Activated CD8-positive, alpha-beta T cell treated with anti-CD3 and anti-CD28 coated beads for 36 hours (primary cell): ENCODE results near the gene PDE5A. TPM values are rescaled to one million over a fixed set of nuclear protein-coding genes. Genes with fewer than 3 reads are reported as not detected.

Source experiments
- ATAC-seq: fragments of 200-7000 bp; cut with Tn5 transposase; one replicate; pipeline ENCODE4 v1.10.0; 2021; ENCODE audit warnings: mild to moderate bottlenecking, moderate library complexity
- CTCF ChIA-PET: fragments of 350-600 bp; sonication (Branson Sonifier 250); formaldehyde crosslinking; loops from one replicate; lab custom pipeline; 2021; ENCODE audit warnings: antibody characterized with exemption; lab: Charles Lee
- POLR2A ChIA-PET: fragments of 350-600 bp; sonication (Branson Sonifier 250); formaldehyde crosslinking; loops from one replicate; lab custom pipeline; 2021; ENCODE audit warnings: antibody characterized with exemption; lab: Charles Lee
- DNase-seq: peaks from one replicate; pipeline ENCODE4 v3.0.0-alpha.2; 2020
- H3K27ac Mint-ChIP-seq: one replicate; pipeline ENCODE4 v1.8.0; 2021; ENCODE audit warnings: mild to moderate bottlenecking, mixed read lengths
- H3K27me3 Mint-ChIP-seq: one replicate; pipeline ENCODE4 v1.8.0; 2021; ENCODE audit warnings: mixed read lengths
- H3K36me3 Mint-ChIP-seq: one replicate; pipeline ENCODE4 v1.8.0; 2021; ENCODE audit warnings: low read depth, mixed read lengths
- H3K4me1 Mint-ChIP-seq: one replicate; pipeline ENCODE4 v1.8.0; 2021; ENCODE audit warnings: low read depth, mixed read lengths
- H3K4me3 Mint-ChIP-seq: one replicate; pipeline ENCODE4 v1.8.0; 2021; ENCODE audit warnings: mild to moderate bottlenecking, moderate library complexity, mixed read lengths
- H3K9me3 Mint-ChIP-seq: one replicate; pipeline ENCODE4 v1.8.0; 2021; ENCODE audit warnings: mixed read lengths
- CTCF ChIP-seq: fragments of 200-600 bp; IDR thresholded peaks from one replicate; pipeline ENCODE4 v1.8.0; 2022; ENCODE audit warnings: antibody characterized with exemption, mild to moderate bottlenecking
- intact Hi-C: fragments of 100-400 bp; cut with micrococcal nuclease; formaldehyde crosslinking; loops from one replicate; pipeline ENCODE4 v1.10.0; 2022
- total RNA-seq, 2 experiments: library from RNA; stranded (reverse); gene quantifications; one replicate each; pipeline ENCODE4 v1.2.3, GENCODE V29; 2021

PDE5A gene
- total RNA-seq, 2 experiments from 2014 or later, result 0.22 to 0.32 TPM

- intact Hi-C loops, result no loop called here
- CTCF ChIA-PET, result no interaction called here
Measured at GRCh38 chr4:119671205-119671604, 42.6 kb upstream of the PDE5A start.

GRCh38 chr4:119667802-119668201, 39.2 kb upstream of the PDE5A start:
- DNase-seq (no peak), ATAC-seq (no peak)
- Mint-ChIP-seq H3K27me3 (peaks cover 8% of the 10 kb centered on the region), H3K36me3 (no peaks in the 10 kb centered on the region), H3K4me1 (no peaks in the 10 kb centered on the region), H3K9me3 (no peaks in the 10 kb centered on the region), H3K27ac (no peak overlapping the region), H3K4me3 (no peak overlapping the region)
- intact Hi-C loops, result no loop called here
- POLR2A ChIA-PET, result no interaction called here
- CTCF ChIA-PET, result no interaction called here
- no peak for TF ChIP-seq CTCF

More at GRCh38 chr4:119671205-119671604, 42.6 kb upstream of the PDE5A start:
- POLR2A ChIA-PET, result no interaction called here
- Mint-ChIP-seq H3K27ac (no peak overlapping the region), H3K36me3 (no peaks in the 10 kb centered on the region), H3K4me3 (no peak overlapping the region), H3K4me1 (no peaks in the 10 kb centered on the region), H3K27me3 (peaks cover 3% of the 10 kb centered on the region), H3K9me3 (no peaks in the 10 kb centered on the region)
- TF ChIP-seq CTCF, result no peak
- DNase-seq (no peak), ATAC-seq (no peak)

- H3K27me3 Mint-ChIP-seq, result peaks cover 9% of the 10 kb centered on the region
- no peak overlapping the region for H3K4me3 Mint-ChIP-seq
- no peaks in the 10 kb centered on the region for H3K36me3 Mint-ChIP-seq
- ChIA-PET POLR2A (no interaction called here), CTCF (no interaction called here)
- intact Hi-C loops, result no loop called here
- TF ChIP-seq CTCF, result no peak
- ATAC-seq (no peak), DNase-seq (no peak)
- H3K9me3 Mint-ChIP-seq, result no peaks in the 10 kb centered on the region
- no peak overlapping the region for H3K27ac Mint-ChIP-seq
- H3K4me1 Mint-ChIP-seq, result no peaks in the 10 kb centered on the region
Measured at GRCh38 chr4:119666653-119667091, 38.1 kb upstream of the PDE5A start.

- CTCF ChIA-PET, result no interaction called here
- DNase-seq, result no peak
- POLR2A ChIA-PET, result no interaction called here
- peaks cover 9% of the 10 kb centered on the region for H3K27me3 Mint-ChIP-seq
- no peak for TF ChIP-seq CTCF
- H3K36me3 Mint-ChIP-seq, result no peaks in the 10 kb centered on the region
- ATAC-seq, result no peak
- H3K9me3 Mint-ChIP-seq, result no peaks in the 10 kb centered on the region
- no peaks in the 10 kb centered on the region for H3K4me1 Mint-ChIP-seq
- H3K4me3 Mint-ChIP-seq, result no peak overlapping the region
- no peak overlapping the region for H3K27ac Mint-ChIP-seq
- intact Hi-C loops, result no loop called here
Measured at GRCh38 chr4:119665752-119666151, 37.1 kb upstream of the PDE5A start.

GRCh38 chr4:119664168-119664907, 35.7 kb upstream of the PDE5A start:
- H3K27ac Mint-ChIP-seq, result no peak overlapping the region
- peaks cover 9% of the 10 kb centered on the region for H3K27me3 Mint-ChIP-seq
- no peak for DNase-seq
- ChIA-PET POLR2A (no interaction called here), CTCF (no interaction called here)
- intact Hi-C loops, result no loop called here
- TF ChIP-seq CTCF, result no peak
- H3K4me1 Mint-ChIP-seq, result no peaks in the 10 kb centered on the region
- H3K4me3 Mint-ChIP-seq, result no peak overlapping the region
- ATAC-seq, result no peak
- H3K36me3 Mint-ChIP-seq, result no peaks in the 10 kb centered on the region
- H3K9me3 Mint-ChIP-seq, result no peaks in the 10 kb centered on the region
